ENCODE measurements around the gene AUP1. TPM values are rescaled to one million over a fixed set of nuclear protein-coding genes. Genes with fewer than 3 reads are reported as not detected.

AUP1 gene
- total and polyA plus RNA-seq, 2 experiments from 2014 or later = 98.7 to 105 TPM

DNA sequence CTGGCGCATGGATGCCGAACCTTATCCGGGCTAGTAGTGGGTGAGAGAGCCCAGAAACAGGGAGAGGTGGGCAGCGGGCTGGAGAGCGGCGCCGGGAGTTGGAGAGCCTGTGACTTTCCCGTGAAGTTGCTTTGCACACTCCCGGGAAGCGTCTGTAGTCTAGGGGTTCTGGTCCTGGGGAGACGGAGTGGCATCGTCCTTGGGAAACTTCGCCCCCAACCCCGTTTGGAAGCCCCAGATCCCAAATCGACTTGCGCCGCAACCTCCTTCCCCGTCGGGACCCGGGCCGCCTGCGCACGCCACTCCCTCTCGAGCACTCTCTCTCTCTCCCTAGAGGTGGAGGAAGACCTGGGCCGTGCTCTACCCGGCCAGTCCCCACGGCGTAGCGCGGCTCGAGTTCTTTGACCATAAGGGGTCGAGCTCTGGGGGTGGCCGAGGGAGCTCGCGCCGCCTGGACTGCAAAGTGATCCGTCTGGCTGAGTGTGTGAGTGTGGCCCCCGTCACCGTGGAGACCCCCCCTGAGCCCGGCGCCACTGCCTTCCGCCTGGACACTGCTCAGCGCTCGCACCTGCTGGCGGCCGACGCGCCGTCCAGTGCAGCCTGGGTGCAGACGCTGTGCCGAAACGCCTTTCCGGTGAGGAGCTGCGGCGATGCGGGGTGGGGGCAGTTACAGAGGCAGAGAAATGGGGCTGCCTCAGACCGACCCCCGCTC, 25.5 kb upstream of the AUP1 start:
- TF ChIP-seq ZNF114 (CRISPR knock-in tag; IDR thresholded peaks at IDR 0.05) (no peak), STAT1 (IDR thresholded peaks at IDR 0.05; ENCODE audit: unreplicated experiment) (no peak), EZH2 (IDR thresholded peaks at IDR 0.05; ENCODE audit: low read depth, unreplicated experiment) (peak; percentile 35), JUNB (IDR thresholded peaks at IDR 0.05; ENCODE audit: unreplicated experiment) (no peak)
- TF ChIP-seq, protein P1, sequence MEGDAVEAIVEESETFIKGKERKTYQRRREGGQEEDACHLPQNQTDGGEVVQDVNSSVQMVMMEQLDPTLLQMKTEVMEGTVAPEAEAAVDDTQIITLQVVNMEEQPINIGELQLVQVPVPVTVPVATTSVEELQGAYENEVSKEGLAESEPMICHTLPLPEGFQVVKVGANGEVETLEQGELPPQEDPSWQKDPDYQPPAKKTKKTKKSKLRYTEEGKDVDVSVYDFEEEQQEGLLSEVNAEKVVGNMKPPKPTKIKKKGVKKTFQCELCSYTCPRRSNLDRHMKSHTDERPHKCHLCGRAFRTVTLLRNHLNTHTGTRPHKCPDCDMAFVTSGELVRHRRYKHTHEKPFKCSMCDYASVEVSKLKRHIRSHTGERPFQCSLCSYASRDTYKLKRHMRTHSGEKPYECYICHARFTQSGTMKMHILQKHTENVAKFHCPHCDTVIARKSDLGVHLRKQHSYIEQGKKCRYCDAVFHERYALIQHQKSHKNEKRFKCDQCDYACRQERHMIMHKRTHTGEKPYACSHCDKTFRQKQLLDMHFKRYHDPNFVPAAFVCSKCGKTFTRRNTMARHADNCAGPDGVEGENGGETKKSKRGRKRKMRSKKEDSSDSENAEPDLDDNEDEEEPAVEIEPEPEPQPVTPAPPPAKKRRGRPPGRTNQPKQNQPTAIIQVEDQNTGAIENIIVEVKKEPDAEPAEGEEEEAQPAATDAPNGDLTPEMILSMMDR (conservative IDR thresholded peaks at IDR 0.05; ENCODE audit: low read depth in 2 of 2) = no peak
- TF ChIP-seq, protein P2, sequence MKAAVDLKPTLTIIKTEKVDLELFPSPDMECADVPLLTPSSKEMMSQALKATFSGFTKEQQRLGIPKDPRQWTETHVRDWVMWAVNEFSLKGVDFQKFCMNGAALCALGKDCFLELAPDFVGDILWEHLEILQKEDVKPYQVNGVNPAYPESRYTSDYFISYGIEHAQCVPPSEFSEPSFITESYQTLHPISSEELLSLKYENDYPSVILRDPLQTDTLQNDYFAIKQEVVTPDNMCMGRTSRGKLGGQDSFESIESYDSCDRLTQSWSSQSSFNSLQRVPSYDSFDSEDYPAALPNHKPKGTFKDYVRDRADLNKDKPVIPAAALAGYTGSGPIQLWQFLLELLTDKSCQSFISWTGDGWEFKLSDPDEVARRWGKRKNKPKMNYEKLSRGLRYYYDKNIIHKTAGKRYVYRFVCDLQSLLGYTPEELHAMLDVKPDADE (IDR thresholded peaks at IDR 0.05) = no peak
- H3K9me3 Mint-ChIP-seq = no peaks in the 10 kb centered on the region
- ATAC-seq (peak; percentile 58), DNase-seq (ENCODE audit: low spot score) (peak; percentile 66)
- peak overlapping the region; percentile 93 for H3K4me3 ChIP-seq
- H3K4me1 Mint-ChIP-seq = peaks cover 22% of the 10 kb centered on the region
- H3K27ac Mint-ChIP-seq = peak overlapping the region; percentile 54
- H3K27ac ChIP-seq (ENCODE audit: low read depth) = no peak overlapping the region
- peak overlapping the region; percentile 93 for H3K4me3 Mint-ChIP-seq
- no peaks in the 10 kb centered on the region; the same call in 2 of the 3 replicates for H3K36me3 Mint-ChIP-seq (ENCODE audit: low read depth)
- H3F3A ChIP-seq (replicated peaks; ENCODE audit: low read depth) = no peaks in the 10 kb centered on the region; the same call in 1 of the 2 replicates
- H3K36me3 ChIP-seq (ENCODE audit: insufficient read depth) = no peaks in the 10 kb centered on the region
- H3K27me3 Mint-ChIP-seq (ENCODE audit: insufficient read depth, low read depth, poor library complexity) = peaks cover 76% of the 10 kb centered on the region
- peaks cover 85% of the 10 kb centered on the region for H3K27me3 ChIP-seq (ENCODE audit: insufficient read depth)
- H3K9me2 ChIP-seq (ENCODE audit: insufficient read depth) = no peaks in the 10 kb centered on the region
- no peaks in the 10 kb centered on the region for H3K79me2 ChIP-seq (replicated peaks; ENCODE audit: insufficient read depth)
- H3K4me2 ChIP-seq = peak overlapping the region; percentile 96
- H2AFZ ChIP-seq = peak overlapping the region; percentile 99
- peaks cover 20% of the 10 kb centered on the region for H3K4me1 ChIP-seq (ENCODE audit: insufficient read depth)
- no peaks in the 10 kb centered on the region for H4K20me1 ChIP-seq (replicated peaks; ENCODE audit: insufficient read depth)

DNA sequence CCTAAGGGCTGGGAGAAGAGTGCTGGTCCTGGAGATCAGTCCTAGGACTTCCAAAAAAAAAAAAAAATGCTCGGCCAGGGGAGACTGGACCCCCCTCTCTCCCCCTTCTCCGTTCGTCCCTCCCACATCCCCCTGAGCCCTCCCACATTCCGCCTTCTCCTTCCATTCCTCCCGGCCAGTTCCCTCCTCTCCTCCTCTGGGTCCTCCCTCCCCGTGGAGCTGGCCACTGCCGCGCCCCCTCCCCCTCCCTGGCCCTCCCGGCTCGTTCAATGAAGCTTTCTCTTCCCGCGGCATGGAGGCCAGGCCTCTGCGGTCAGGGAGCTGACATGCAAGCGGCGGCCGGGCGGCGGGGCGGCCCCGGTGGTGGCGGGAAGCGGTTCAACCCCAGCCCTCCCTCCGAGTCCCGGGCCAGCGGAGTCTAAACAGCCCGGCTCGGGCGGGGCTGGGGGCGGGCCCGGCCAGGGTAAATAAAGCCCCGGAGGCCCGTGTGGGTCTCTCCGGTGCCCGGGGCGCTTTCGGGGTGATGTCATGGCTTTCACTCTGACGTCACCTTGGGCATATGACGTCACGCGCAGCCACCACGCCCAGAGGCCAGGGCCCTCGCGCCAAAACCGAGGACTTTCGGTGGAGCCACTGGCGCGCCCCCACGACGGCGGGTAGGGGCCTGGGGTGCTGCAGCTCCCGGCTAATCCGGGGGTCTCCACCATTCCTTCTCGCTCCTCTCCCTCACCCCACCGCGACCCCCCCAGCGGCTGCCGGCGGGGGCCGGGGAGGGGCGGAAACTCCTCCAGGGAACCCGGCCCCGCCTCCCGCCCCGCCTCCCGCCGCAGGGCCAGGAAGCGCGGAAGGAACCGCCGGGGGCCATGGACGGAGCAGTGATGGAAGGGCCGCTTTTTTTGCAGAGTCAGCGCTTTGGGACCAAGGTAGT, 24.6 kb upstream of the AUP1 start, which contains the start of the genes DOK1 and LOXL3:
TSS of gene DOK1 (plus strand) at position 829 of the 928 bp plus-strand sequence. CDS start at position 864, 35 bp downstream.
TSS of gene LOXL3 (minus strand) at position 51 of the 928 bp plus-strand sequence. CDS start 1,308 bp downstream, outside the sequence.
- H3K27me3 Mint-ChIP-seq (ENCODE audit: insufficient read depth, low read depth, poor library complexity) = peaks cover 83% of the 10 kb centered on the region

More for the DNA sequence above, 24.6 kb upstream of the AUP1 start, which contains the start of the genes DOK1 and LOXL3:
- Mint-ChIP-seq H3K4me3 (peak within 1 kb of the TSS; percentile 93), H3K36me3 (ENCODE audit: low read depth) (no peaks in the 10 kb centered on the region; the same call in 2 of the 3 replicates), H3K27ac (peak within 1 kb of the TSS; percentile 54), H3K4me1 (peaks cover 20% of the 10 kb centered on the region), H3K9me3 (no peaks in the 10 kb centered on the region)
- Histone ChIP-seq H3K27ac (ENCODE audit: low read depth) (0 out of 2 replicates have a peak within 1 kb of the TSS, but pooled peaks have one; percentile 72), H3K9me2 (ENCODE audit: insufficient read depth) (no peaks in the 10 kb centered on the region), H3K4me3 (peak within 1 kb of the TSS; percentile 93), H3F3A (replicated peaks; ENCODE audit: low read depth) (peaks cover 1% of the 10 kb centered on the region), H4K20me1 (replicated peaks; ENCODE audit: insufficient read depth) (no peaks in the 10 kb centered on the region), H3K79me2 (replicated peaks; ENCODE audit: insufficient read depth) (no peaks in the 10 kb centered on the region), H3K4me2 (peak within 1 kb of the TSS; percentile 96), H3K27me3 (ENCODE audit: insufficient read depth) (peaks cover 92% of the 10 kb centered on the region), H3K36me3 (ENCODE audit: insufficient read depth) (no peaks in the 10 kb centered on the region), H2AFZ (peak within 1 kb of the TSS; percentile 99), H3K4me1 (ENCODE audit: insufficient read depth) (peaks cover 15% of the 10 kb centered on the region)
- ATAC-seq (peak; percentile 52), DNase-seq (ENCODE audit: low spot score) (peak; percentile 95)
- TF ChIP-seq CREB1 (CRISPR knock-in tag; IDR thresholded peaks at IDR 0.05; ENCODE audit: low read depth) = peak; percentile 100
- TF ChIP-seq, protein P1 (conservative IDR thresholded peaks at IDR 0.05; ENCODE audit: low read depth in 2 of 2) = no peak
- TF ChIP-seq, protein P2 (IDR thresholded peaks at IDR 0.05) = no peak
- peak; percentile 54 for TF ChIP-seq POLR2AphosphoS5 (IDR thresholded peaks at IDR 0.05; ENCODE audit: low read depth)
